Muscle of arm (tissue), 12 donors: ENCODE results near the gene KRT86. TPM values are rescaled to one million over a fixed set of nuclear protein-coding genes. Genes with fewer than 3 reads are reported as not detected.
"Not testable (repeated sequence)": the region's sequence is repeated elsewhere in the genome, so short reads cannot be mapped to it uniquely, and the experiment has no call there.

Experiments
- DNase-seq: peaks from one replicate; pipeline ENCODE4 v3.0.0-alpha.2; 2013
- polyA plus RNA-seq, 12 donors: library from polyadenylated mRNA; unstranded; fragments of 120-200 nt; gene quantifications; one replicate each; pipeline ENCODE4 v1.2.1, GENCODE V29; 2013; ENCODE audit not compliant: insufficient read length in 12 of 12

The KRT86 gene
- polyA plus RNA-seq, 12 donors: 0.10 to 0.50 (median 0.21) TPM; not detected in 3

- DNase-seq: no peak
Measured at GRCh38 chr12:52313926-52314325, 39.5 kb downstream of the KRT86 start.

- no peak for DNase-seq
Measured at GRCh38 chr12:52314511-52314910, 40.1 kb downstream of the KRT86 start.

DNA sequence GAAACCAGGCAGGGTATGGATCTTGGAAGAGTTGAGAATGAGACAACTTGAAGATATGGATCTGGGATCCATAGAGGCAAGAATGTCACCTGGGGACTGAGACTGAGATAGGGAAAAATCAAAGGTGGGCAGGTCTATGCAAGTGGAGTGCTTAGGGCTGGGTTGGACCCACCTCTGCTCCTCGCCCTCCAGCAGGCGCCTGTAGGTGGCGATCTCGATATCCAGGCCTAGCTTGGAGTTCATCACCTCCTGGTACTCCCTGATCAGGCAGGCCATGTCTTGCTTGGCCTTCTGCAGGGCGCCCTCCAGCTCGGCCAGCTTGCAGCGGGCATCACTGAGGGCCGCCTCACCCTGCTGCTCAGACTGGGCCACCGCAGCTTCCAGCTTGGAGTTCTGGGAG, 41.3 kb downstream of the KRT86 start:
- DNase-seq: not testable (repeated sequence)

- no peak for DNase-seq
Measured at GRCh38 chr12:52316290-52316689, 41.8 kb downstream of the KRT86 start.

- no peak for DNase-seq
Measured at GRCh38 chr12:52316701-52317100, 42.3 kb downstream of the KRT86 start.

DNA sequence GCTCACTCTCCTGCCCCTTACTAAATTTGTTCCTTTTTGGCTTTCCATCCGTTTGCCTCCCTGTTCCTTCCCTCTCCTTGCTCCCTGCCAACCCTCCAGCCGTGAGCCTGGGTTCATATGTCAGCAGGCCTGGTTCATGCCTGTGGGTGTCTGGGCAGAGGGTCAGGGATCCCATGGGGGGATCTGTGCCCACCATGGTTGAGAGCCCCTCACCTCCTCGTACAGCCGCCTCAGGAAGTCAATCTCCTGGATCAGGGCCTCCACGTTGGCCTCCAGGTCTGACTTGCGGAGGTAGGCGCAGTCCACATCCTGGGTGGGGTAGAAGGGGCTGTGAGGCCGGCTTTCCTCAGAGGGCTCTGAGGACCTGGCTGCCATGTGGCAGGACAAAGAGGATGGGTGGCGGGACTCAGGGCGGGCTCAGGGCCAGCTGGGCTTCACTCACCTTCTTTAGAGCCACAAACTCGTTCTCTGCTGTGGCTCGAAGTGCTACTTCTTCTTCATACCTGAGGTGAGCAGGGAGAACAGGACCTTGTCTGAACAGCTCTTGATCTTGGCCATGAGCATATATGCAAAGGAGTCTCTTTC, 43.1 kb downstream of the KRT86 start:
- DNase-seq: no peak

- no peak for DNase-seq
Measured at GRCh38 chr12:52318241-52318990, 44.0 kb downstream of the KRT86 start.

- no peak for DNase-seq
Measured at GRCh38 chr12:52319097-52319496, 44.7 kb downstream of the KRT86 start.

DNA sequence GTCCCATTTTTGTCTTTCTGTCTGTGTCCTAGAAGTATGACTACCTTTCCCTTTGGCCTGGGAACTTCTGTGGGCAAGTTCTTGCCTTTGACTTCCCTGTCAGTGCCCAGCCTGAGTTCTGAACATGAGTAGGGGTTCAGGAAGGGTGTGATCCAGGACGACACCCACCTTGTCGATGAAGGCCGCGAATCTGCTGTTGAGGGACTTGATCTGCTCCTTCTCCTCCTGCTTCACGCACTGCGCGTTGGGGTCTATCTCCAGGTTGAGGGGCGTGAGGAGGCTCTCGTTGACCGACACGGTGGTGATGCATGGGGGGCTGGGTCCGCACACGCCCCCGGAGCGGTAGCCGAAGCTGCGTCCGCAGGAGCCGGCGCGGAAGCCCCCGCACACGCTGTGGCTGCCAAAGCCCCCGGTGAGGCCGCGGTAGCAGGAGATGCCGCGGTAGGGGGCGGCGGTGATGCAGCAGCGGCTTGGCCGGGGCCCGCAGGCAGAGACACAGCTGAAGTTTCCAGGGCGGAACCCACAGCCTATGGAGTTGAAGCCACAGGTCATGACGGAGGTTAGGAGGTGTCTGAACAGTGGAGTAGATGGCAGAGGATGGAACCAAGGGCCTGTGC, 46.4 kb downstream of the KRT86 start, which contains the start of gene KRT83:
Gene KRT83 (minus strand): TSS at position 615 of the 617 bp plus-strand sequence. CDS start 63 bp downstream, at position 552.
- DNase-seq: no peak

DNA sequence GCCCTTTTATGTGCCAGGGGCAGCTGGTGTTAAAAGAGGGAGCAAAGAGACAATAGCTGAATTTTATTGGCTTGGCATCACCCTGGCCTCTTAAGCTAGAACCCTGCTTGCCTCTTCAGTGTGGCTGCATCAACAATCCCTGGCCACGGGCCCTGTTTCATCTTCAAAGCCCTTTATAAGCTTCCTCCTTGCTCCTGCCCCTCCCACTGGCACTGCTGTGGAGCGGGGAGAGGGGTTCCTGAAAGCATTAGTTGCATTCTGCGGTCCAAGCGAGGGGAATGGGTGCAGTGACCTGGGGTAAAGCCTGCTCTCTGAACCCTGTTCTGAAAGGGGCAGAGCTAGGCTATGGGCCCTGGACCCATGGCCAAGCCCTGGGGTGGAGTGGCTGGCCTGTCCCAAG, 47.0 kb downstream of the KRT86 start:
- no peak for DNase-seq

DNA sequence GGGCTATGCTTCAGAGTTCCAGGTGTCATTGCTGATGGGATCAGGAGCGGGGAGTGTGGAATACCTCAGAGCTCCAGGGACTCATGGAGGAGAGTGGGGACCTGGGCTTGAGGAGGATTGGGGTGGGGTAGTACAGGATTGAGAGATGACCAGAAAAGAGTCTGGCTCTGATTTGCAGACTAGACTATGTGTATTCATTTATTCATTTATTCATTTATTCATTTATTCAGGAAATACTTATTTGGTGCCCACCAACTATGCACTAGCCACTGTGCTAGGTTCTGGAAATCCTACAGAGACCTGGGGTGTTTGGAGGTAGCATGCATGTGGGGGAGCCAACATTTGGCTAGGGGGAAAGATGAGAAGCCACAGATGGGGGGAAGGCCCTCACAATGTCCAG, 47.6 kb downstream of the KRT86 start:
- no peak for DNase-seq

DNA sequence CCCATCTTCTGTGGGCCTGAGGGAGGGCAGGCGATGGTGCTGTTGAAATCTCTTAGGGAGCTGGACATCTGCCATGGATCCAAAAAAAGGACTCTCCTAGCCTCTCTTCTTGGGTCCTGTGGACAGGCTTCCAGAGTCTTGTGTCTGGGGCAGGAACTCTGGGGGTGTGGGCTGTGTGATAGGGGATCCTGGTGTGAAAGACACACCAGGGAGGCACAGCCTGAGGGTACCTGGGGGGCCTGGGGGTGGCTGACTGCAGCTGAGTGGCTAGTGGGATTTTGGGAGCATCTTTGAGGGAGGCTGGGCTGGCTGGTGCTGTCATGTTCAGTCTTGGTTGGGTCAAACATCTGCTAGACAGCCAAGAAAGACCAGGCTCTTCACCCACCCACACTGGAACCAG, 48.6 kb downstream of the KRT86 start:
- DNase-seq: no peak

DNA sequence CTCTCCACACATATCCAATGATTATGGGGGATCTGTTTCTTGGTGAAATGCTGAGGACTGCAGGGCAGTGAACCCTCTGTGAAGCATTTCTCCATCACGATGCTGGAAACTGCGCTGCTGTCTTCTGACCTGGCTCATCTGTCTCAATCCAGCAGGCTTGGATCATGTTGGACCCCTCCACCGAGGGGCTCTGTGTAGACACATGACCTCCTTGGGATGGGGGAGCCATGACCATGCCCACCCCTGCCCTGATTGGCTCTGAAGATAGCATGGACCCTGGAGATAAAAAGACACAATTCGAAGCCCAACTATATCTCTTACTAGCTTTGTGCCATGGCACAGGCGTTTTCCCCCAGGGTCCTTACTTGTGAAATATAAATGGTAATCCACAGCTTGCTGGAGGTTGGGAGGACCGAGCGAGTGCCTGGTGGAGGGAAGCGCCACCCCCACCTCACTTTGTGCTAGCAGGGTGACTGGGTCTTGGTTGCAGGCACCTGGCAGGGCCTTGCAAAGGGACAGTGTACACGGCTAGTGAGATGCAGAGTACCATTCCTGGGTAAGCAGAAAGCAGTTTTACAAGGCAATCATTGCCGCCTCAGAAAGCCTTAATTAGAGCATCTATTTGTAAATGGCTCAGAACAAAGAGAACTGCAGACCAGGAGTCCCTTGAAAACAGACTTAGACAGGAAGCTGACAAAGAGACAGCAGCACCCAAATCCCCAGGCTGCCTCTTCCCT, 49.1 kb downstream of the KRT86 start:
- DNase-seq: no peak

- no peak for DNase-seq
Measured at GRCh38 chr12:52324153-52324444, 49.7 kb downstream of the KRT86 start.

GRCh38 chr12:52327052-52327829, 52.8 kb downstream of the KRT86 start:
- DNase-seq: no peak

GRCh38 chr12:52327830-52328500, 53.5 kb downstream of the KRT86 start:
- no peak for DNase-seq

GRCh38 chr12:52331039-52331438, 56.6 kb downstream of the KRT86 start:
- DNase-seq: no peak

DNA sequence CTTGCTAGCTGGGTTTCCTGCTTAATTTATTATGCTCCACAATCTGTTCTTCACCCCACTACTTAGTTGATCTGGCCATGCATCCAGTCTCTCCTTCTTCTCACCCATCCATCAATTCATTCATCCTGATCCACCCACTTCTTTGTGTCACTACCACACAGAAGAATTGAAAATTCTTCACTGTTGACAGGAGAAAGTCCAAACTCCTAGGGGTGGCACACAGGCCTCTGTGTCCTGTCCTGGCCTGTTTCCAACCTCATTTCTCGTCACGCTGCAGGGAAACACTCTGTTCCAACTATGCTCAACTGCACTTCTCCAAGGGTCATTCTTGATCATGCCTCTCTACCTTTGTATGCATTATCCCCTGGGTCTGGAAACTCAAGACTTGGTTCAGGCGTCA, 57.4 kb downstream of the KRT86 start:
- no peak for DNase-seq

- no peak for DNase-seq
Measured at GRCh38 chr12:52332381-52332780, 57.9 kb downstream of the KRT86 start.

DNA sequence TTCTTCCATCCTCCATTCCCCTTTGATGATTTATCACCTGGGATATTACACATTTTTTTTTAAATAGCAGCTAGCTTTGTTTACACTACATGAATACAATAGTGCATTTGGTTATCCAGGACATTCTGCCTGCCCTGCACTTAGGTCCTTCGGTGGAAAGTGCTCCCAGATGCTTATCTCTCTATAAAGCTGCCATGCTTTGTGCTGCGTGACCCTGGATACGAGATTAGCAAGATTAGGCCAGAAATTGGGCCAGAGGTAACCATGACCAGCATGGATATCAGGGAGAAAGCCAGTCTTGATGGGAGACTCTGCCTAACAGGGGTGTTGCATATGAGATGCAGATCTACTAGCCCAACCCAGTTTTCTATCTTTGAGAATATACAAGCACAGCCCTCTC, 58.9 kb downstream of the KRT86 start:
- DNase-seq: no peak

DNA sequence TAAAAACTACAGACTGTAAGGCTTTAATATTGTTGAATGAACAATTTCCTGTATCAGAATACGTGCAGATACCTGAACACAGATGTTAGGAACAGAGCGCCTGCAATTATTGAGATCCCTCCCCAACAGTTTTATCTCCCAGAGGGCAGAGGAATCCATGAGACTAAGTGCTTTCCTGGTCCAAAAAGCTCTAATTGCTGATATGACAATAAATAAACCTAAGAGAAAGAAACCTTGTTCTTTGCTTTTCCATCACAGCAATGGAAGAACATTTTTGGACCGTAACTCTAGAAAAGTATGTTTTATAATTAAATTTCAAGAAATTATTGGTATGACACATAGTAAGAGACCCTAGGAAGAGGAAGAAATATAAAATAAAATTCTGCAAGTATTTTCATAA, 59.7 kb downstream of the KRT86 start:
- DNase-seq: no peak
